ENCODE data around the gene STUM.
"Not testable (repeated sequence)": the region's sequence is repeated elsewhere in the genome, so short reads cannot be mapped to it uniquely, and the experiment has no call there.

Gene STUM

GRCh38 chr1:226598455-226598849 is 49.9 kb downstream of the STUM start:
- H3K27ac ChIP-seq, result no peak overlapping the region
- TF ChIP-seq POLR2AphosphoS5 (IDR thresholded peaks at IDR 0.05; ENCODE audit: borderline replicate concordance, low read depth, low read length), result no peak
- no peak for TF ChIP-seq FOXP2 (optimal IDR thresholded peaks at IDR 0.05; ENCODE audit: control extremely low read depth, extremely low read length, insufficient read depth)
- no peak for TF ChIP-seq EZH2 (IDR thresholded peaks at IDR 0.05)
- DNase-seq (ENCODE audit: low read depth, low spot score), result no peak

GRCh38 chr1:226598955-226599354 is 50.4 kb downstream of the STUM start:
- H3K9ac ChIP-seq (ENCODE audit: insufficient read length); H3K36me3 ChIP-seq (ENCODE audit: insufficient read depth, low read length); H3K9me3 ChIP-seq (ENCODE audit: low read depth, low read length); DNase-seq (ENCODE audit: low read depth, low spot score); H3K27ac ChIP-seq; H3K4me3 ChIP-seq: not testable (repeated sequence)

More at GRCh38 chr1:226598455-226598849, 49.9 kb downstream of the STUM start:
- no peak overlapping the region for H3K4me3 ChIP-seq
- H3K36me3 ChIP-seq (ENCODE audit: insufficient read depth, low read length), result no peaks in the 10 kb centered on the region
- no peak overlapping the region for H3K9ac ChIP-seq (ENCODE audit: insufficient read length)
- H3K9me3 ChIP-seq (ENCODE audit: low read depth, low read length), result no peaks in the 10 kb centered on the region

DNA sequence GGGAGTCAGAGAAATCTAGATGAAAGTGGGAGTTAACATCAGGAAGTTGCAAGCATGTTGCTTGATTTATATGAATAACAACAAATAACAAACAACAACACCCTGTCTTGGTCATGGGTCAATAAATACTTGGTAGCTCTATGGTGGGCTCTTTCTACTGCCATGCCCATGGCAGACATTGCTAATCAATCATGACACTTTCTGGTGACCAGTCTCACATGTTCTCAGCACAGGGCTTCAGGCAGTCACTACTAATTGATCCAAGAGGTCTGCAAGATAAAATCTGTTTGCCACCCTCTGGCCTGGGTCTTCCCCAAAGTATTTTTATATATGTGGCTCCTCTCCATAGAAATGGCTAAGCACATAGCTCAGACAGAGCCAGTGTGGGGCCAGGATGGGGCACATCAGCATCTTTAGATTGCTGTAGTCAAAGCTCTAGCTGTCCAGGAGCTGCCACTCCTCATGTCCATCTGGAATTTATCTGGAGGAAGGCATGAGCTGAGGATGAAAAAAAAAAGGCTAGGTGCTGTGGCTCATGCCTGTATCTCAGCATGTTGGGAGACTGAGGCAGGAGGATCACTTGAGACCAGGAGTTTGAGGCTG is 51.2 kb downstream of the STUM start:
- DNase-seq (ENCODE audit: low read depth, low spot score), result no peak
- Histone ChIP-seq H3K4me3 (no peak overlapping the region), H3K27ac (no peak overlapping the region), H3K9ac (ENCODE audit: insufficient read length) (no peak overlapping the region), H3K9me3 (ENCODE audit: low read depth, low read length) (no peaks in the 10 kb centered on the region), H3K36me3 (ENCODE audit: insufficient read depth, low read length) (no peaks in the 10 kb centered on the region)
- TF ChIP-seq FOXP2 (optimal IDR thresholded peaks at IDR 0.05; ENCODE audit: control extremely low read depth, extremely low read length, insufficient read depth) (no peak), POLR2AphosphoS5 (IDR thresholded peaks at IDR 0.05; ENCODE audit: borderline replicate concordance, low read depth, low read length) (no peak), EZH2 (IDR thresholded peaks at IDR 0.05) (no peak)

DNA sequence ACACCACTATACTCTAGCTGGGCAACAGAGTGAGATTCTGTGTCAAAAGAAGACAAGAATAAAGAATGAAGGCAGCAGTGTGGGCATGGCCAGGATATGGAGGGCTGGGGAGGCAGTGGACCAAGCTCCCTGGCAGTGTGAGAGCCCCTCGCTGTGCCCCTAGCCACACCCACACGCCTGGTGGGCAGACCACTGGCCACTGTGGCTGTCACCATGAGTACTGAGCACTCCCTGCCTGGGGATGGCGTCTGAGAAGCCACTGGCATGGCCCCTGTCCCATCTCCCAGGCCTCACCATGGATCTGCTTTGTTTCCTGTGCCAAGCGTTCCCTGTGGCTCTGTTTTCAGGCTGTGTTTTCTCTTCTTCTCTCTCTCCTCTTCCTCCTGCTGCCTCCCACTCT is 51.7 kb downstream of the STUM start:
- H3K27ac ChIP-seq, result no peak overlapping the region
- no peak for DNase-seq (ENCODE audit: low read depth, low spot score)
- no peaks in the 10 kb centered on the region for H3K36me3 ChIP-seq (ENCODE audit: insufficient read depth, low read length)
- no peak for TF ChIP-seq FOXP2 (optimal IDR thresholded peaks at IDR 0.05; ENCODE audit: control extremely low read depth, extremely low read length, insufficient read depth)
- TF ChIP-seq EZH2 (IDR thresholded peaks at IDR 0.05), result no peak
- TF ChIP-seq POLR2AphosphoS5 (IDR thresholded peaks at IDR 0.05; ENCODE audit: borderline replicate concordance, low read depth, low read length), result no peak
- H3K9me3 ChIP-seq (ENCODE audit: low read depth, low read length), result no peaks in the 10 kb centered on the region
- no peak overlapping the region for H3K9ac ChIP-seq (ENCODE audit: insufficient read length)
- no peak overlapping the region for H3K4me3 ChIP-seq

GRCh38 chr1:226601456-226601855 is 52.9 kb downstream of the STUM start:
- H3K9me3 ChIP-seq (ENCODE audit: low read depth, low read length), result no peaks in the 10 kb centered on the region
- no peak overlapping the region for H3K4me3 ChIP-seq
- H3K36me3 ChIP-seq (ENCODE audit: insufficient read depth, low read length), result no peaks in the 10 kb centered on the region
- no peak overlapping the region for H3K9ac ChIP-seq (ENCODE audit: insufficient read length)
- no peak overlapping the region for H3K27ac ChIP-seq
- no peak for TF ChIP-seq POLR2AphosphoS5 (IDR thresholded peaks at IDR 0.05; ENCODE audit: borderline replicate concordance, low read depth, low read length)
- TF ChIP-seq EZH2 (IDR thresholded peaks at IDR 0.05), result no peak
- no peak for TF ChIP-seq FOXP2 (optimal IDR thresholded peaks at IDR 0.05; ENCODE audit: control extremely low read depth, extremely low read length, insufficient read depth)
- DNase-seq (ENCODE audit: low read depth, low spot score), result no peak

GRCh38 chr1:226602186-226603021 is 53.8 kb downstream of the STUM start:
- no peak overlapping the region for H3K9ac ChIP-seq (ENCODE audit: insufficient read length)
- no peak overlapping the region for H3K4me3 ChIP-seq
- H3K9me3 ChIP-seq (ENCODE audit: low read depth, low read length), result no peaks in the 10 kb centered on the region
- DNase-seq (ENCODE audit: low read depth, low spot score), result no peak
- H3K27ac ChIP-seq, result no peak overlapping the region
- TF ChIP-seq EZH2 (IDR thresholded peaks at IDR 0.05) (no peak), POLR2AphosphoS5 (IDR thresholded peaks at IDR 0.05; ENCODE audit: borderline replicate concordance, low read depth, low read length) (no peak), FOXP2 (optimal IDR thresholded peaks at IDR 0.05; ENCODE audit: control extremely low read depth, extremely low read length, insufficient read depth) (no peak)
- no peaks in the 10 kb centered on the region for H3K36me3 ChIP-seq (ENCODE audit: insufficient read depth, low read length)

- no peak for DNase-seq (ENCODE audit: low read depth, low spot score)
- Histone ChIP-seq H3K4me3 (no peak overlapping the region), H3K36me3 (ENCODE audit: insufficient read depth, low read length) (no peaks in the 10 kb centered on the region), H3K9ac (ENCODE audit: insufficient read length) (no peak overlapping the region), H3K9me3 (ENCODE audit: low read depth, low read length) (no peaks in the 10 kb centered on the region), H3K27ac (no peak overlapping the region)
- no peak for TF ChIP-seq POLR2AphosphoS5 (IDR thresholded peaks at IDR 0.05; ENCODE audit: borderline replicate concordance, low read depth, low read length)
- no peak for TF ChIP-seq EZH2 (IDR thresholded peaks at IDR 0.05)
- no peak for TF ChIP-seq FOXP2 (optimal IDR thresholded peaks at IDR 0.05; ENCODE audit: control extremely low read depth, extremely low read length, insufficient read depth)
These were observed 54.7 kb downstream of the STUM start for GRCh38 chr1:226603022-226603857.

- Histone ChIP-seq H3K4me3 (no peak overlapping the region), H3K36me3 (ENCODE audit: insufficient read depth, low read length) (no peaks in the 10 kb centered on the region), H3K9me3 (ENCODE audit: low read depth, low read length) (no peaks in the 10 kb centered on the region), H3K9ac (ENCODE audit: insufficient read length) (no peak overlapping the region), H3K27ac (no peak overlapping the region)
- TF ChIP-seq POLR2AphosphoS5 (IDR thresholded peaks at IDR 0.05; ENCODE audit: borderline replicate concordance, low read depth, low read length), result no peak
- no peak for DNase-seq (ENCODE audit: low read depth, low spot score)
These were observed 55.4 kb downstream of the STUM start for GRCh38 chr1:226603858-226604559.
